Measurements from ENCODE around the gene RNF157. TPM values are rescaled to one million over a fixed set of nuclear protein-coding genes. Genes with fewer than 3 reads are reported as not detected.

The RNF157 gene
- total and polyA plus RNA-seq, 2 of the 13 experiments (the other 11 are each of a cell fraction or from before 2014, with no cell fraction given) = 0.44 to 1.5 TPM

DNA sequence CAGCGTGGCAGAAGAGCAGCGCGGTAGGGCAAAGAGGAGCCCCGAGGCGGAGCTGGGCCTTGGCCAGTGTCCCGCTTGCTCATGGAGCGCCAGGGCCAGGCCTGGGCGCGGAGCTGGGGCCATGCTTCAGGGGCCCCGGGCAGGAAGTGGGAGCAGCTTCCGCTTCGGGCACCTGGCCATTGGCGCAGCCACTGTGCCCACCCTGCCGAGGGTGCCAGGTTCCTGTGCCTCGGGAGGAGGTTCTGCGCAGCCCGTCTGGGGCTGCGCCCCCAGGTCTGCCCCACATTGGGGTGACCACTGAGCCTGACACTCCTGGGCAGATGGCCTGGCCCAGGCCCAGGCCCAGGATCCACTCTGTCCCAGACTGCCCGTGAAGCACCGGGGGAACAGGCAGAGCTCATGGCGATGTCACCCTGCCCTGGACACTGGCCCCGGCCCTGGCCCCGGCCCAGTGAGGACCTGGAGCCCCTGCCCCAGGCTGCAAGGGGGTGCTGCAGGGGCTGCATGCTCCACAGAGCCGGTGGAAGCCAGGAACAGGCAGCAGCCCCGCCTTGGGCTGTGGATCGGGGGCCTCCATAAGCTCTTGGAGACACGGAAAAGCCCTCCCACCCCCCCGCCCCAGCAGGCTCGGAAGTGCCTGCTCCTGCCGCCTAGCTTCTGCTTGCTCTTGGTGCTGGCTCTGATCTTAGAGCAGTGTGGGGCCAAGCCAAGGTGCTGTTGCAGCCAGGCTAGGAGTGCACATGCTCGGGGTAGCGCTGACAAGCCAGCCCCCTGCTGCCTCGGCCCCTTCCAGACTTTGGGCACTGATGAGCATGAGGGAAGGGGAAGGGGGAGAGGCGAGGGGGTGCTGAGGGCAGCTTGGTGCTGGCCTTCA is 63.4 kb downstream of the RNF157 start (continued):
- TF ChIP-seq, protein P1, sequence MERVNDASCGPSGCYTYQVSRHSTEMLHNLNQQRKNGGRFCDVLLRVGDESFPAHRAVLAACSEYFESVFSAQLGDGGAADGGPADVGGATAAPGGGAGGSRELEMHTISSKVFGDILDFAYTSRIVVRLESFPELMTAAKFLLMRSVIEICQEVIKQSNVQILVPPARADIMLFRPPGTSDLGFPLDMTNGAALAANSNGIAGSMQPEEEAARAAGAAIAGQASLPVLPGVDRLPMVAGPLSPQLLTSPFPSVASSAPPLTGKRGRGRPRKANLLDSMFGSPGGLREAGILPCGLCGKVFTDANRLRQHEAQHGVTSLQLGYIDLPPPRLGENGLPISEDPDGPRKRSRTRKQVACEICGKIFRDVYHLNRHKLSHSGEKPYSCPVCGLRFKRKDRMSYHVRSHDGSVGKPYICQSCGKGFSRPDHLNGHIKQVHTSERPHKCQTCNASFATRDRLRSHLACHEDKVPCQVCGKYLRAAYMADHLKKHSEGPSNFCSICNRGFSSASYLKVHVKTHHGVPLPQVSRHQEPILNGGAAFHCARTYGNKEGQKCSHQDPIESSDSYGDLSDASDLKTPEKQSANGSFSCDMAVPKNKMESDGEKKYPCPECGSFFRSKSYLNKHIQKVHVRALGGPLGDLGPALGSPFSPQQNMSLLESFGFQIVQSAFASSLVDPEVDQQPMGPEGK (CRISPR knock-in tag; IDR thresholded peaks at IDR 0.05) = peak; percentile 38; the same call in 1 of the 2 replicates
- no peak for TF ChIP-seq NR2F2 (IDR thresholded peaks at IDR 0.05; ENCODE audit: borderline replicate concordance, low read depth)
- TF ChIP-seq, protein P2, sequence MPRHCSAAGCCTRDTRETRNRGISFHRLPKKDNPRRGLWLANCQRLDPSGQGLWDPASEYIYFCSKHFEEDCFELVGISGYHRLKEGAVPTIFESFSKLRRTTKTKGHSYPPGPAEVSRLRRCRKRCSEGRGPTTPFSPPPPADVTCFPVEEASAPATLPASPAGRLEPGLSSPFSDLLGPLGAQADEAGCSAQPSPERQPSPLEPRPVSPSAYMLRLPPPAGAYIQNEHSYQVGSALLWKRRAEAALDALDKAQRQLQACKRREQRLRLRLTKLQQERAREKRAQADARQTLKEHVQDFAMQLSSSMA (CRISPR knock-in tag; IDR thresholded peaks at IDR 0.05) = no peak
- no peak for TF ChIP-seq YEATS2 (CRISPR knock-in tag; IDR thresholded peaks at IDR 0.05; ENCODE audit: borderline replicate concordance)
- no peak for TF ChIP-seq PRMT3 (CRISPR knock-in tag; IDR thresholded peaks at IDR 0.05; ENCODE audit: borderline replicate concordance, low read depth)
- TF ChIP-seq U2AF2 (IDR thresholded peaks at IDR 0.05; ENCODE audit: low read depth, low read length) = no peak
- TF ChIP-seq, protein P3, sequence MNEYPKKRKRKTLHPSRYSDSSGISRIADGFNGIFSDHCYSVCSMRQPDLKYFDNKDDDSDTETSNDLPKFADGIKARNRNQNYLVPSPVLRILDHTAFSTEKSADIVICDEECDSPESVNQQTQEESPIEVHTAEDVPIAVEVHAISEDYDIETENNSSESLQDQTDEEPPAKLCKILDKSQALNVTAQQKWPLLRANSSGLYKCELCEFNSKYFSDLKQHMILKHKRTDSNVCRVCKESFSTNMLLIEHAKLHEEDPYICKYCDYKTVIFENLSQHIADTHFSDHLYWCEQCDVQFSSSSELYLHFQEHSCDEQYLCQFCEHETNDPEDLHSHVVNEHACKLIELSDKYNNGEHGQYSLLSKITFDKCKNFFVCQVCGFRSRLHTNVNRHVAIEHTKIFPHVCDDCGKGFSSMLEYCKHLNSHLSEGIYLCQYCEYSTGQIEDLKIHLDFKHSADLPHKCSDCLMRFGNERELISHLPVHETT (CRISPR knock-in tag; conservative IDR thresholded peaks at IDR 0.05) = no peak
- TF ChIP-seq, protein P4, sequence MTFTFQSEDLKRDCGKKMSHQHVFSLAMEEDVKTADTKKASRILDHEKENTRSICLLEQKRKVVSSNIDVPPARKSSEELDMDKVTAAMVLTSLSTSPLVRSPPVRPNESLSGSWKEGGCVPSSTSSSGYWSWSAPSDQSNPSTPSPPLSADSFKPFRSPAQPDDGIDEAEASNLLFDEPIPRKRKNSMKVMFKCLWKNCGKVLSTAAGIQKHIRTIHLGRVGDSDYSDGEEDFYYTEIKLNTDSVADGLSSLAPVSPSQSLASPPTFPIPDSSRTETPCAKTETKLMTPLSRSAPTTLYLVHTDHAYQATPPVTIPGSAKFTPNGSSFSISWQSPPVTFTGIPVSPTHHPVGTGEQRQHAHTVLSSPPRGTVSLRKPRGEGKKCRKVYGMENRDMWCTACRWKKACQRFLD (CRISPR knock-in tag; IDR thresholded peaks at IDR 0.05; ENCODE audit: borderline replicate concordance) = no peak
- TF ChIP-seq MEIS1 (CRISPR knock-in tag; IDR thresholded peaks at IDR 0.05; ENCODE audit: borderline replicate concordance) = no peak
- TF ChIP-seq SP2 (CRISPR knock-in tag; IDR thresholded peaks at IDR 0.05) = no peak
- no peak for TF ChIP-seq MIXL1 (CRISPR knock-in tag; IDR thresholded peaks at IDR 0.05)
- TF ChIP-seq, protein P5, sequence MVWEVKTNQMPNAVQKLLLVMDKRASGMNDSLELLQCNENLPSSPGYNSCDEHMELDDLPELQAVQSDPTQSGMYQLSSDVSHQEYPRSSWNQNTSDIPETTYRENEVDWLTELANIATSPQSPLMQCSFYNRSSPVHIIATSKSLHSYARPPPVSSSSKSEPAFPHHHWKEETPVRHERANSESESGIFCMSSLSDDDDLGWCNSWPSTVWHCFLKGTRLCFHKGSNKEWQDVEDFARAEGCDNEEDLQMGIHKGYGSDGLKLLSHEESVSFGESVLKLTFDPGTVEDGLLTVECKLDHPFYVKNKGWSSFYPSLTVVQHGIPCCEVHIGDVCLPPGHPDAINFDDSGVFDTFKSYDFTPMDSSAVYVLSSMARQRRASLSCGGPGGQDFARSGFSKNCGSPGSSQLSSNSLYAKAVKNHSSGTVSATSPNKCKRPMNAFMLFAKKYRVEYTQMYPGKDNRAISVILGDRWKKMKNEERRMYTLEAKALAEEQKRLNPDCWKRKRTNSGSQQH (CRISPR knock-in tag; IDR thresholded peaks at IDR 0.05; ENCODE audit: low read depth) = no peak
- TF ChIP-seq, protein P6, sequence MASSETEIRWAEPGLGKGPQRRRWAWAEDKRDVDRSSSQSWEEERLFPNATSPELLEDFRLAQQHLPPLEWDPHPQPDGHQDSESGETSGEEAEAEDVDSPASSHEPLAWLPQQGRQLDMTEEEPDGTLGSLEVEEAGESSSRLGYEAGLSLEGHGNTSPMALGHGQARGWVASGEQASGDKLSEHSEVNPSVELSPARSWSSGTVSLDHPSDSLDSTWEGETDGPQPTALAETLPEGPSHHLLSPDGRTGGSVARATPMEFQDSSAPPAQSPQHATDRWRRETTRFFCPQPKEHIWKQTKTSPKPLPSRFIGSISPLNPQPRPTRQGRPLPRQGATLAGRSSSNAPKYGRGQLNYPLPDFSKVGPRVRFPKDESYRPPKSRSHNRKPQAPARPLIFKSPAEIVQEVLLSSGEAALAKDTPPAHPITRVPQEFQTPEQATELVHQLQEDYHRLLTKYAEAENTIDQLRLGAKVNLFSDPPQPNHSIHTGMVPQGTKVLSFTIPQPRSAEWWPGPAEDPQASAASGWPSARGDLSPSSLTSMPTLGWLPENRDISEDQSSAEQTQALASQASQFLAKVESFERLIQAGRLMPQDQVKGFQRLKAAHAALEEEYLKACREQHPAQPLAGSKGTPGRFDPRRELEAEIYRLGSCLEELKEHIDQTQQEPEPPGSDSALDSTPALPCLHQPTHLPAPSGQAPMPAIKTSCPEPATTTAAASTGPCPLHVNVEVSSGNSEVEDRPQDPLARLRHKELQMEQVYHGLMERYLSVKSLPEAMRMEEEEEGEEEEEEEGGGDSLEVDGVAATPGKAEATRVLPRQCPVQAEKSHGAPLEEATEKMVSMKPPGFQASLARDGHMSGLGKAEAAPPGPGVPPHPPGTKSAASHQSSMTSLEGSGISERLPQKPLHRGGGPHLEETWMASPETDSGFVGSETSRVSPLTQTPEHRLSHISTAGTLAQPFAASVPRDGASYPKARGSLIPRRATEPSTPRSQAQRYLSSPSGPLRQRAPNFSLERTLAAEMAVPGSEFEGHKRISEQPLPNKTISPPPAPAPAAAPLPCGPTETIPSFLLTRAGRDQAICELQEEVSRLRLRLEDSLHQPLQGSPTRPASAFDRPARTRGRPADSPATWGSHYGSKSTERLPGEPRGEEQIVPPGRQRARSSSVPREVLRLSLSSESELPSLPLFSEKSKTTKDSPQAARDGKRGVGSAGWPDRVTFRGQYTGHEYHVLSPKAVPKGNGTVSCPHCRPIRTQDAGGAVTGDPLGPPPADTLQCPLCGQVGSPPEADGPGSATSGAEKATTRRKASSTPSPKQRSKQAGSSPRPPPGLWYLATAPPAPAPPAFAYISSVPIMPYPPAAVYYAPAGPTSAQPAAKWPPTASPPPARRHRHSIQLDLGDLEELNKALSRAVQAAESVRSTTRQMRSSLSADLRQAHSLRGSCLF (CRISPR knock-in tag; IDR thresholded peaks at IDR 0.05; ENCODE audit: borderline replicate concordance) = no peak
- no peak for TF ChIP-seq ZNF761 (CRISPR knock-in tag; conservative IDR thresholded peaks at IDR 0.05)
- no peak for TF ChIP-seq NAIF1 (CRISPR knock-in tag; IDR thresholded peaks at IDR 0.05; ENCODE audit: borderline replicate concordance)
